ENCODE data around the gene ZNF579.
"Not testable (repeated sequence)": the region's sequence is repeated elsewhere in the genome, so short reads cannot be mapped to it uniquely, and the experiment has no call there.

ZNF579 gene

DNA sequence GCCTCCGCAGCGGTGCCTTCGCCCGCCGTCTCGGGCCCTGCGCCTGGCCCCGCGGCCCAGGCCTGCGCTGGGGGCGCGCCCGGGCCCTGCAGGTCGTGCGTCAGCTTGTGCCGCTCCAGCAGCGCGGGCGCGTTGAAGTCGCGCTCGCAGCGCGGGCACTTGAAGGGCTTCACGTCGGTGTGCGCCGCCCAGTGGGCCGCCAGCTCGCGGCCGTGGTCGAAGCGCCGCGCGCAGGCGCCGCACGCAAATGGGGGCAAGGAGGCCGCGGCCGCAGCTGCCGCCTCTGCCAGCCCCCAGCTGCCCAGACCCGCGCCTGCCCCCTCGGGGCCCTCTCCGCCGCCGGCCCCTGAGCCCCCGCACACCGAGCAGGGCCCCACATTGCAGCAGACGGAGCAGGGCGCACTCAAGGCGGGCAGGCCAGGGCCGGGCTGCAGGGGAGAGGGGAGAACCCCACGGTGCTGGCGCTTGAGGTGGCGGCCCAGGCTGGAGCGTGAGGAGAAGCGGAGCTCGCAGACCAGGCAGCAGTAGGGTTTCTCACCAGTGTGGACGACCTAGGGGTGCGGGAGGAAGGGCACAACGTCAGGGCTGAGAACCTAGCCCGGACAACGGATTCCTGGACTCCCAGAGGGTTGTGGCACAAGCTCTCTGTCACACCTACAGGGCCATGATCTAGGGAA lies 12.6 kb upstream of the ZNF579 start:
- DNase-seq (ENCODE audit: low read depth) = no peak

DNA sequence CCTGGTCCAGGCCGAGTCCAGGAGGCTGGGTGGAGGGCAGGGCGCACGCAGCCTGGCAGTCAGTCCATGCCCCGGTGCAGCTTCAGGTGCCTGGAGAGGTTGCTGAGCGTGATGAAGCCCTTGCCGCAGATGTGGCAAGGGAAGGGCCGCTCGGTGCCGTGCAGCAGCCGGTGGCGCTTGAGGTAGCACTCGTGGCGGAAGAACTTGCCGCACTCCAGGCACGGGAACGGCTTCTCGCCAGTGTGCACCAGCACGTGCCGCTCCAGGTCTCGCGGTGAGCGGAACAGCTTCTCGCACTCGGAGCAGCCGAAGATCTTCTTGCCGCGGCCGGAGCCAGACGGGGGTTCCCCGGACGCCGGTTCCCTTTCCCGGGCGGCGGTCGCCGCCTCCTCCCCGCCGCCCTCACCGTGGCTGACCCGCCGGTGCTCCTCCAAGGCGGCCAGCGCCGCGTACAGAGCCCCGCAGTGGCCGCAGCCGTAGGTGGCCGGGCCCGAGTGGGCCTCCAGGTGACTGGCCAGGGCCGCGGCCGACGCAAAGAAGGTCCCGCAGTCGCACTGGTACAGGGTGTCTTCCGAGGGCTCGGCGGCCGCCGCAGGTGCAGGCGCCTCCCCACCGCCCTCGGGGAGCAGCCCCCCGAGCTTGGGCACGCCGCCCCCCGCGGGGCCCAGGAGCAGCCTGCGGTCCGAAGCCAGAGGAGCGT lies 11.9 kb upstream of the ZNF579 start:
- DNase-seq (ENCODE audit: low read depth) = no peak

DNA sequence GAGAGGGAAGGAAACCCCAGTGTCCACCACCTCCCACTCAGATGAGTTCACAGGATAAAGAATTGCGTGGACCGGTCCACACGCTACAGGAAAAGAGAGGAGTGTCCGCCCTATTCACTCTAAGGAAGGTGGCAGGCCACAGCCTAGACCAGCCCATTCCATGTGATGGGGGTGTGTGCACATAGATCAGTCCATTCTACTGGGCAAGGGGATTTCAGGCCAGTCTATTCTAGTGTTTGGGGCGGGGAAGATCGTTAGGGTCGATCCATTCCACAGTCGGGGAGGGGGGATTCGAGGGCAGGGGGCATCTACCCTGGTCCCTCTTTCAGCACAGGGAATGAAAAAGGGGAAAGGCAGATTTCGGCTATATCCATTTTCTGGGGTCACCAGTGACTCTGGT lies 10.9 kb upstream of the ZNF579 start:
- DNase-seq (ENCODE audit: low read depth) = no peak

DNA sequence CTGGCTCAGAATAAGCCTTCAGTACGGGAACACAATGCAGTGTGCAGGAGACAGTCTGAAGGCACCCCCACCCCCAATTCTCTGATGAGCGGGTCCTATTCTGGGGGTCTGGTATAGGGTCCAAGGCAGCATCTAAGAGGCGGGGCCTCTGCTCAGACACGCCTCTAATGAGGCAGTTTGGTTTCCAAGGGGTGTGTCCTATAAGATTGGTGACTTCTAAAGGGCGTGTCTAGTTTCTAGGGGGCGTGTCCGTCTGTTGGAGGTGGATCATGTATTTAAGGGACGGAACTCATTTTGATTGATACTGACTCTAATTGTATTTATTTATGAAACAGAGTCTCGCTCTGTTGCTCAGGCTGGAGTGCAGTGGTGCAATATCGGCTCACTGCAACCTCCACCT lies 10.0 kb upstream of the ZNF579 start:
- DNase-seq (ENCODE audit: low read depth) = no peak

DNA sequence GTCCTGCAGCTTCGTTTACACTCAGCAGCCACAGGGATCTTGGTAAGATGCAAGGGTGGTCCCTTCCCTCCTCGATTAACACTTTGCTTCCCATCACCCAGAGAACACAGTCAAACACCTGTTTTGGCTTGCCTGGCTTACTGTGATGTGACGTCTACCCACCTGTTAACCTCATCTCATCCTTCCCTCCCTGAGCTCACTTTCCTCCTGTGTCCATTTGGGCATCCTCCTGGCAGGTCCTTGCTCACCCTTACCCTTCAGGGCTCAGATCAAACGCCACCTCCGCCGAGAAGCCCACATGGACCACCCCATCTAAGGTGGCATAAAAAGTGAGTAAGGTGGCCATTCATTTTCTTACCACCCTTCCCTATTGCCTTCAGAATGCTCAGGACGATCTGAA lies 9.5 kb upstream of the ZNF579 start:
- no peak for DNase-seq (ENCODE audit: low read depth)

DNA sequence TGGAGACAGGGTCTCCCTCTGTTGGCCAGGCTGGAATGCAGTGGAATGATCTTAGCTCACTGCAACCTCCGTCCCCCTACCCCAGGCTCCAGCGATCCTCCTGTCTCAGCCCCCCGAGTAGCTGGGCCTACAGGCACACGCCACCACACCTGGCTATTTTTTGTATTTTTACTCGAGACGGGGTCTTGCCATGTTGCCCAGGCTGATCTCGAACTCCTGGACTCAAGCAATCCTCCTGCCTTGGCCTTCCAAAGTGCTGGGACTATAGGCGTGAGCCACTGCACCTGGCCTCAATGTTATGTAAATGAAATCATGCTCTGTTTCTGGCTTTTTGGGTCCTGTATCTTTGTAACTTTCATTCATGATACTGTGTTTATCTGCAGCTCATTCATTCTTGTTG lies 8.1 kb upstream of the ZNF579 start:
- no peak for DNase-seq (ENCODE audit: low read depth)

DNA sequence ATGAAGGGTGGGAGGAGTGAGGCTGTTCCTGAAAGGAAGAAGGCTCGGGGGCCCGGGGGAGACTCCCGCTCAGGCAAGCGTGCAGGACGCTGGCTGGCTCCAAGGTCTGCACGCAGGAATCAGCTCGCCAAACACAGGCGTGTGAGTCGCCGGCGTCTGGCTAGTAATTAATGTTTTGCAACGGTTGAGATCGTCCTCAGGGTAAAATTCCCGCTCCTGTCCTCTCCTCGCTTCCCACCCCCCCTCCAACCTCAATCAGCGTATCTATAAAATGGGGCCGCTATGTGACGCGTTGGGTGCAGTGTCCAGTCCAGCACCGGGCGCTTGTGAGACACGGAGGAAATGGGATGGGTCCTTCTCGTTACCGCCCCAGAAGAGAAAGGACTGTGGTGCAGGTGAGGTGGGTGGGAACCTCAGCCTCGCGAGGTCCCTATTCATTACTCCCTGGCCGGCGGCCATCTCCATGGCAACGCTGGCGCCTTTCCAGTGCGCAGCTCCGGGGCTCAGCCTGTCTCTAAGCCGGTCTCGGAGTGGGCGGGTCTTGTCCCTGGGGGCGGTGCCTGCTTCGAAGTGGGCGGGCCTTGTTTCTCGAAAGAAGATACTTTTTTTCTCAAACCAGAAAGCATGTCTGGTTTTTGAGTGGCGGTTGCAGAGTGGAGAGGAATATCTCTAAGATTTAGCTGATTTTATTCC lies 6.5 kb upstream of the ZNF579 start:
- peak; percentile 92 for DNase-seq (ENCODE audit: low read depth)

DNA sequence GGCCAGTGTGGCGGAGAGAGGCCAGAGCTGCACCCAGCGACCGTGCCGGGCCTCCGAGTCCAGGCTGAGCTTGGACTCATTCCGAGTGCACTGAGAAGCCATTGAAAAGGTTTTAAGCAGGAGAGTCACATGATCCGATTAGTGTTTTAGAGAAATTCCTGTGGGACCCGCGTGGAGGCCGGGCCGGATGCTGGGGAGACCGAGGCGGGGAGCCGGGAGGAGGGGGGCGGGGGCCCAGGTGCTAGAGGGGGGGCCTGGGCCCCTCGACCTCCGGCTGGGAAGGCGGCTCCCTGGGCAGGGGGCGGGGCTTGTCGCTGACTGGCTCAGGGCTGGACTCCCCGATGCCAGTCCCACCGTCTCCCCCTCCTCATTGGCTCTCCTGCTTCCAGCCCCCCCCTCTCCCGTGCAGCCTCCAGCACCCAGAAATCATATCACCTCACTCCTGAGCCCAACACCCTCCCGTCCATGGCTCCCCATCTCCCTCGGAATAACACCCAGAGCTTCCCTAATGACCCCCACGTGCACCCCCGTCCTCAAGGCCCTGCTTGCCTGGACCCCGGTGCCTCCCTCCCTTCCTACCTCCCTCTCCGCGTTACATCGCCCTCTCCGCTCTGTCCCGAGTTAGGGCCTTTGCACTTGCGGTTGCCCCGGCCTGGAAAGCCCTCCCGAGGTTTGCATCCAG lies 5.2 kb upstream of the ZNF579 start:
- no peak for DNase-seq (ENCODE audit: low read depth)

DNA sequence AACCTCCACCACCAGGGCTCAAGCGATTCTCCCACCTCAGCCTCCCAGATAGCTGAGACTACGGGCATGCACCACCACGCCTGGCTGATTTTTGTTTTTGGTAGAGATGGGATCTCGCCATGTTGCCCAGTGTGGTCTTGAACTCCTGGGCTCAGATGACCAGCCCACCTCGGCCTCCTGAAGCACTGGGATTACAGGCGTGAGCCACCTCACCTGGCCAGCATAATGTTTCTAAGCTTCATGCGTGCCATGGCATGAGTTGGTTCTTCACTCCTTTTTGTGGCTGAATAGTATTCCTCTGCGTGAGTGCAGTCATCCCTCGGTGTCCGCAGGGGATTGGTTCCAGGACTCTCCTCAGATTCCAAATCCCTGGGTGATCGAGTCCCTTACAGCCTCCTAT lies 4.2 kb upstream of the ZNF579 start:
- DNase-seq (ENCODE audit: low read depth) = no peak

DNA sequence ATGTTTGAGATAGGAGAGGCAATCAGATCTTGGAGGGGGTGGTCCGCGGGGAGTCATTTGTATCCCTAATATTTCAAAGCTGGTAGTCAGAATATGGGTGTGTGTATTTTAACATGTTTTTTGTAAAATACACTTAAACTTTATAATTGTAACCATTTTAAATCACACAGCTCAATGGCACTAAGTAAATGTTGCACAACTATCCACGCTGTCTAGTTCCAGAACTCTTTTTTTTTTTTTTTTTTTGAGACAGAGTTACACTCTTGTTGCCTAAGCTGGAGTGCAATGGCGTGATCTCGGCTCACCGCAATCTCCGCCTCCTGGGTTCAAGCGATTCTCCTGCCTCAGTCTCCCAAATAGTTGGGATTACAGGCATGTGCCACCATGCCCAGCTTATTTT lies 3.2 kb upstream of the ZNF579 start:
- DNase-seq (ENCODE audit: low read depth) = not testable (repeated sequence)

DNA sequence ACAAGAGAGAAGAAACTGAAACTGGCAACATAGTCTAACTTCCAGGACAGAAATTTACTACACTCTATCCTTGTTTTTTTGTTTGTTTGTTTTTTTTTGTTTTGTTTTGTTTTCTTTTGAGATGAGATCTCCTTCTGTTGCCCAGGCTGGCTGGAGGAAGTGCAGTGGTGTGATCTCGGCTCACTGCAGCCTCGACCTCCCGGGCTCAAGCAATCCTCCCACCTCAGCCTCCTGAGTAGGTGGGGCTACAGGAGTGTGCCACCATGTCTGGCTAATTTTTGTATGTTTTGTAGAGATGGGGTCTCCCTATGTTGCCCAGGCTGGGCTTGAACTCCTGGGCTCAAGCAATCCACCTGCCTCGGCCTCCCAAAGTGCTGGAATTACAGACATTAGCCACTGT lies 1.6 kb upstream of the ZNF579 start:
- DNase-seq (ENCODE audit: low read depth) = not testable (repeated sequence)

DNA sequence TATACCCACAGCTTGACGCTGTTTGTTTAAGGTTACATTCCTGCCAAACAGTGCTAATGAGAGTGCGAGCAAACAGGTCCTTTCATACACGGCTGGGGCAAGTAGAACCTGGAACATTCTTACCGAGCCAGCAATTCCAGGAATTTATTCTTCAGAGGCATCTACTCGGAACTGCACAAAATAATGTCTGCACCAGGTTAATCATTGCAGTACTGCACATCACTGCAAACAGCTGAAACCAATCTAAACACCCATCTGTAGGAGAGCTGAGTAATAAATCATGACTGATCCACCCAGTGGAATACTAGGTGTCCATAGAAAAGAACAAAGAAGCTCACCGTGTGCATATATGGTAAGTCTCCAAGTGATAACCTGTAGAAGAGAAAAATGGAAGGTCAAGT lies 1.2 kb upstream of the ZNF579 start:
- no peak for DNase-seq (ENCODE audit: low read depth)

DNA sequence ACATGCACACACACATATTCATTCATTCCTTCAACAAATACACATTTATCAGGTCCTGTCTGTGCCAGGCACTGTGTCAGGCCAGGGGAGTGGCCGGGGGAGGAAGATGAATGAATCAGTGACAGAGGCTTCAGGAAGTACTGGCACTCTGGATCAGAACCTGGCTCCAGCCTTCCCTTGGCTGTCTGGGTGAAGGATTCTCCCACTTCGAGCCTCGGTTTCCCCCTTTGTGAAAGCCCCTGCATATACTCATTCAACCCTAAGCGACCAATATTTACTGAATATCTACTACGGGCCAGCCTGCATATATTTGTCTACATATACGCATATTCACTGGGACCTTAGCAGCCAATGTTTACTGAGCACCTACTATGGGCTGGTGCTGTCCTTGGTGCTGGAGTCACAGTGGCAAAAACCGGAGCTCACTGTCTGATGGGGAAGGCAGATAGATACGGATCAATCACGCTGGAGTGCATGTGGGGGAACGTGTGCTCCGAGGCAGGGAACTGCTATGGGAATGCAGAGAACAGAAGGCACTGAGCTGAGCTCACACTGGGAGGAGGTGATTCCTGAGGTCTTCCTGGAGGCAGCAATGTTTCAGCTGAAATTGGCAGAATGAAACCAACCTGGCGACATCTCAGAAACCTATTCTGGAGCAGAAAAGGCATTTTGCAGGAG lies 636 bp upstream of the ZNF579 start:
- DNase-seq (ENCODE audit: low read depth) = no peak

DNA sequence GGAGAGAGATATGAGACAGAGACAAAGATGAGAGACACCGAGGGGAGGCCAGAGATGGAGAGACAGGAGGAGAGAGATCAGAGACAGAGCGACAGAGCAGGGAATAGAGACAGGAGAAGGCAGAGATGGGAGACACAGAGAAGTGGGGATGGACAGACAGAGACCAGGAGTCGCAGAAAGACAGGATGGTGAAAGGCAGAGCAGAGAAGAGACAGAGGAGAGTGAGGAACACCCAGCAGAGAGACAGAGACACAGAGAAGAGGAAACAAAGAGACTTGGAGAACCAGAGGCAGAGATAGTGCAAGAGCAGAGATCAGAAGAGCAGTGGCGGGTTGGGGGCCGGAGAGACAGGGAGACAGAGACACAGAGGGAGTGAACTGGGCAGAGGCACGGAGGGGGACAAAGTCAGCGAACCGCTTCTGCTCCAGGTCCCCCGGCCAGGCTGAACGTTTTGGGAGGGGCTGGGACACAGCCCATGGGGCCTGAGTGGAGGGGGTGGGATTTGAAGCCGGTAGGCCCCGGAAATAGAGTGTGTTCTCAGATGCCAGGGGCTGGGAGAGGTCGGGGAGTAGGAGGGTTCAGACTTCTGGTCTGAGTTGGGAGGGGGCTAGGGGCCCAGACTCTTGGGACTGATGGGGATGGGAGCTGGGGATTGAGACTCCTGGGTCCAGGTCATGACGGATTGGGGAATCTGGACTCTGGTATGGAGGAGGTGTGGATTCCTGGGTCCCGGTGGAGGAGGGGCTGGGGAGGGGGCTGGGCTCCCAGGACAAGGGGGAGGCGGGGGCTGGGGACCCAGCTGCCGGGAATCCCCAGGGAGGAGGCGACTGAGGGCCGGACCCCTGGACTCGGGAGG lies 654 bp downstream of the ZNF579 start:
- DNase-seq (ENCODE audit: low read depth) = no peak

DNA sequence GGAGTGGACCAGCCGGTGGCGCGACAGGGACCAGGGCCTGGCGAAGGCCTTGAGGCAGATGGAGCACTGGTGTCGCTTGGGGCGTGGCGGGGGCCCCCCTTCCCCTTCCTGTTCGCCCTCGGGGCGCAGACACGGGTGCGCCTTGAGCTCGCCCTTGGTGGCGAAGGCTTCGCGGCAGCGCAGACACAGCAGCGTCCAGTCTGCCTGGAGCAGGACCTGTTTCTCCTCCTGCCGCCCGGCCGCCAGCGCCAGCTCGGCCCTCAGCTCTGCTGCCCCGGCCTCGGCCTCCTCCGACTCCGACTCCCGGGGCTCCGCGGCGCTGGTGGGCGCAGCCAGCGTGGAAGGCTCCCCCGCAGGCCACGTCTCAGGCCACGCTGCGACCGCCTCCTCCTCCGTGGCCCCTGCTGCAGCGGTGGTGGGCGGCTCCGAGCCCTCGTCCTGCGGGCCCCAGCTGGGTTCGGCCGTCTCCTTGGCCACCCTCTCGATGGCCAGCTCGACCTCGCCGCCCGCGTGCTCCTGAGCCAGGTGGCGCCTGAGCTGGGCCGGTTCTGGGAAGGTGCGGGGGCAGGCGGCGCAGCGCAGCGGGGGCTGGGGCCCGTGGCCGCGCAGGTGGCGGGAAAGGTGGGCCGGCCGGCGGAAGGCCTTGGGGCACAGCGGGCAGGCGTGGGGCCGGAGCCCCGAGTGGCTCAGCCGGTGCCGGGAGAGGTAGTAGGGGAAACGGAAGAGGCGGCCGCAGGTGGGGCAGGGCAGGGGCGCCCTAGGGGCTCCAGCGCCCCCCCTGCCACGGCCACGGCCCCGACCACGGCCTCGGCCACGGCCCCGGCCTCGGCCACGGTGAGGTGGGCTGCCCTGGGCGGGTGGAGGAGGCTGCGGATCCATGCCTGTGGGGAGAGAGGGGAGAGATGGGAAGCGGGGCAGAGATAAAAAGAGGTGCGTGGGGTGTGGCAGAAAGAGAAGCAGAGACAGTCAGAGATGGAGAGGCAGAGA lies 1.6 kb downstream of the ZNF579 start:
- DNase-seq (ENCODE audit: low read depth) = no peak

DNA sequence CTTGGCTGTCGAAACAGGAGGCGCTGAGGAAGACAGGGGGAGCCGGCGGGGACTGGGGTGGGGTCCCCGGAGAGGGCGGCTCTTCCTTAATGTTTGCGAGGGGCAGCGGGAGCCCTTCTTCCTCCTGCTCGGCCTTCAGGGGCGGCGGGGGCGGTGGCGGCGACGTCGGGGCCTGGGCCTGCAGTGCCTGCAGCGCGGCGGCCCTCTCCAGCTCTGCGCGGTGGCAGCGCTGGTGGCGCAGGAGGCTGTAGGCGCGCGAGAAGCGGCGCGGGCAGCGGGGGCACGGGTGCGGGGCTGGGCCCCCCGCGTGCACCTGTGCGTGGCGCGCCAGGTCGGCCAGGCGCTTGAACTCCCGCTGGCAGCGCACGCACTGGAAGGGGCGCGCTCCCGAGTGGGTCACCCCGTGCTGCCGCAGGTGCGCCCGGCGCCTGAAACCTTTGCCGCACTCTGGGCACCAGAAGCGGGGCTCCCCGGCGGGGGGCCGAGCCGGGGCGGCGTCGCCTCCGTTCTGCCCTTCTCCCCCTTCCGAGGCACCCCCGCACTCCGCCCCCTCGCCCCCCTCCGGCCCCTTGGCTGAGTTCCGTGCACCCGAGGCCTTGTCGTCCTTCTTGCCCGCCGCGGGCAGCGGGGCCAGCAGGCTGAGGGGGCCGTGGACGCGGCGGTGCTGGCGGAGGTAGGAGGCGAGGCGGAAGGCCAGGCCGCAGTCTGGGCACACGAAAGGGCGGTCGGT lies 2.5 kb downstream of the ZNF579 start:
- DNase-seq (ENCODE audit: low read depth) = no peak

DNA sequence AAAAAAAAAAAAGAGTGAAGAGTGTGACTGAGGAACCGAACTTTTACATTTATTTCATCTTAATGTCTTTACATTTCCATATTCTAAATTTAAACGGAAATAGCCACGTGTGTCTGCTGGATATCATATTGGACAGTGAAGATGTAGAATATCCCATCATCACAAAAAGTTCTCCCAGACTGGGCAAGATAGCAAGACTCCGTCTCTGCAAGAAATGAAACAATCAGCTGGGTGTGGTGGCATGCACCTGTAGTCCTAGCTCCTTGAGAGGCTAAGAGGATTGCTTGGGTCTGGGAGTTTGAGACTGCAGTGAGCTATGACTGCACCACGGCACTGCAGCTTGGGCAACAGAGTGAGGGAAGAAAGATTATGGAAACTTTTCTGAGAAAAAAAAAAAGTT lies 3.9 kb downstream of the ZNF579 start:
- DNase-seq (ENCODE audit: low read depth) = no peak

DNA sequence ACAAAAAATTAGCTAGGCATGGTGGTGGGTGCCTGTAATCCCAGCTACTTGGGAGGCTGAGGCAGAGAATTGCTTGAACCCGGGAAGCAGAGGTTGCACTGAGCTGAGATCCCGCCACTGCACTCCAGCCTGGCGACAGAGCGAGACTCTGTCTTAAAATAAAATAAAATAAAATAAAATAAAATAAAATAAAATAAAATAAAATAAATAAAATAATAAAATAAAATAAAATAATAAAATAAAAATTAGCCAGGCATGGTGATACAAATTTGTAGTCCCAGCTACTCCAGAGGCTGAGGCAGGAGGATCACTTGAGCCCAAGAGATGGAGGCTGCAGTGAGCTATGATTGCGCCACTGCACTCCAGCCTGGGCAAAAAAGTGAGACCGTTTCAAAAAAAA lies 6.7 kb downstream of the ZNF579 start:
- DNase-seq (ENCODE audit: low read depth) = not testable (repeated sequence)

DNA sequence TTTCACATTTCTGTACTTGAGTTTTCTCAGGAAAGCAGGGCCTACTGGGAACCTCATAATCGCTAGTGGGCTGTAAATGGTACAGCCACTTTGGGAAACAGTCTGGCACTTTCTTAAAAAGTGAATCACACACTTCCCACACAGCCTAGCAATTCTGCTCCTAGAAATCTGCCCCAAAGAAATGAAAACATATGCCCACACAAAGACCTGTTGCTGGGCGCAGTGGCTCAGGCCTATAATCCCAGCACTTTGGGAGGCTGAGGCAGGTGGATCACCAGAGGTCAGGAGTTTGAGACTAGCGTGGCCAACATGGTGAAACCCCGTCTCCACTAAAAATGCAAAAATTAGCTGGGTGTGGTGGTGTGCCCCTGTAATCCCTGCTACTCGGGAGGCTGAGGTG lies 11.2 kb downstream of the ZNF579 start:
- DNase-seq (ENCODE audit: low read depth) = not testable (repeated sequence)
